Measurements from ENCODE around the gene COA1. TPM values are rescaled to one million over a fixed set of nuclear protein-coding genes. Genes with fewer than 3 reads are reported as not detected.
"Not testable (repeated sequence)": the region's sequence is repeated elsewhere in the genome, so short reads cannot be mapped to it uniquely, and the experiment has no call there.

The COA1 gene
- total and polyA plus RNA-seq, 2 experiments from 2014 or later = 152 to 220 TPM

DNA sequence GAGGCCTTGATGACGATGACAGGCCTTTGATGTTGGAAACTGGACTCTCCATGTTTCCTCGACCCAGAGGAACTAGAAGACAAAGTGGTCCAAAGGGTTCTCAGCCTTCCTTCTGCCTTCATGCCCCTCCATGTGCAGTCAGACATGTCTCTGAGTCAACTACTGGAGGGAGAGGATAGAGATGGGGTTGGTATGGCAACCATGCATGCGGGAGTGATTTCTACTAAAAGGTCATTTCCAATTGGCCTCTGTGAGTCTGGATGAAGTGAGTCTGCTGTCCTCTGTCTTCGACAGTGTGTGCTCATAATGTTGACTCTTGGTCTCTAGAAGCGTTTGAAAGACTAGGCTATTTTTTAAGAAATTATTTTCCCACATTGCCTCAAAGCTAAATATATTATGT, 117.2 kb downstream of the COA1 start:
- Histone ChIP-seq H3K36me3 (peaks cover 11% of the 10 kb centered on the region), H3K9me3 (ENCODE audit: low read depth) (no peaks in the 10 kb centered on the region), H3K27ac (no peak overlapping the region), H3K4me3 (no peak overlapping the region), H3K27me3 (no peaks in the 10 kb centered on the region), H3K4me1 (ENCODE audit: low read depth) (no peaks in the 10 kb centered on the region)
- no peak for DNase-seq (ENCODE audit: low read depth in 1 of 2, low spot score in 1 of 2)
- TF ChIP-seq, protein P1, sequence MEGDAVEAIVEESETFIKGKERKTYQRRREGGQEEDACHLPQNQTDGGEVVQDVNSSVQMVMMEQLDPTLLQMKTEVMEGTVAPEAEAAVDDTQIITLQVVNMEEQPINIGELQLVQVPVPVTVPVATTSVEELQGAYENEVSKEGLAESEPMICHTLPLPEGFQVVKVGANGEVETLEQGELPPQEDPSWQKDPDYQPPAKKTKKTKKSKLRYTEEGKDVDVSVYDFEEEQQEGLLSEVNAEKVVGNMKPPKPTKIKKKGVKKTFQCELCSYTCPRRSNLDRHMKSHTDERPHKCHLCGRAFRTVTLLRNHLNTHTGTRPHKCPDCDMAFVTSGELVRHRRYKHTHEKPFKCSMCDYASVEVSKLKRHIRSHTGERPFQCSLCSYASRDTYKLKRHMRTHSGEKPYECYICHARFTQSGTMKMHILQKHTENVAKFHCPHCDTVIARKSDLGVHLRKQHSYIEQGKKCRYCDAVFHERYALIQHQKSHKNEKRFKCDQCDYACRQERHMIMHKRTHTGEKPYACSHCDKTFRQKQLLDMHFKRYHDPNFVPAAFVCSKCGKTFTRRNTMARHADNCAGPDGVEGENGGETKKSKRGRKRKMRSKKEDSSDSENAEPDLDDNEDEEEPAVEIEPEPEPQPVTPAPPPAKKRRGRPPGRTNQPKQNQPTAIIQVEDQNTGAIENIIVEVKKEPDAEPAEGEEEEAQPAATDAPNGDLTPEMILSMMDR (IDR thresholded peaks at IDR 0.05; ENCODE audit: low read depth, low read length) = no peak

DNA sequence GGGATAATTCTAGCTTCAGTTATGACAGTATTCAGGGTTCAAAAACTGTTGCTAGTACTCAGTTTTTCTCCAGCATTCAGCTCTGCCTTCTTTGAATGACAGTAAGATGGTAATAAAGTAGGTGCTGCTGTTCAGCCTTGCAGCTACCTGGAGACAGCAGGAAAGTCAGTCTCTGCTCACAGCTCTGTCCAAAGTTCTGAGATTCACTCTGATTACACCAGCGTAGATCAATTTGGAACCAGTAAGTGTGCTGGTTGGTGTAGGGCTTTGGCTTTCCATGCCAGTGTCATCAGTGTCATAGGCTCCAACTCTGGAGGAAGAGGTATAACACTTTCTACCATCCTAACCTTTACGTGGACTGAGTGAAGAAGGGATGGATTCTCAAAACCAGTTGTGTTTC, 120.2 kb downstream of the COA1 start:
- DNase-seq (ENCODE audit: low read depth in 1 of 2, low spot score in 1 of 2) = no peak
- H3K27ac ChIP-seq = no peak overlapping the region
- H3K4me3 ChIP-seq = no peak overlapping the region
- H3K4me1 ChIP-seq (ENCODE audit: low read depth) = no peaks in the 10 kb centered on the region
- peaks cover 11% of the 10 kb centered on the region for H3K36me3 ChIP-seq
- TF ChIP-seq, protein P1 (IDR thresholded peaks at IDR 0.05; ENCODE audit: low read depth, low read length) = no peak
- H3K9me3 ChIP-seq (ENCODE audit: low read depth) = no peaks in the 10 kb centered on the region
- no peaks in the 10 kb centered on the region for H3K27me3 ChIP-seq

DNA sequence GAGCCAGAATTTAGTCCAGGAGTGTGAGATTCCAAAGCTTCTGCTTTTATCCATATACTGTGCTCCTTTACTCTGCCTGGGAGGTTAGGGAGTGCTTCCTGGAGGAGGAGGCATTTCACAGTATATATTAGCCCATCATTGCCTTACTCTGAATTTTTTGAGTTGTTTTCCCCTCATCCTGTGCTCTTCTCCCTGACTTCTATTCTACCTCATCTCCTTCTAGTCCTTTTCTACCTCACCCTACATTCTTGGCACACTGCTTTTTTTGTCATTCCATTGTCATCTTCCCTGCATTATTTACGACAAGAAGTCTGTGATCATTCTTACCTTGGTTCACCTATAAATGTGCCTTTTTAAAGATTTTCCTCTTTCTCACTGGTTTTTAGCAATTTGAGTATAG, 125.1 kb downstream of the COA1 start:
- TF ChIP-seq, protein P1 (IDR thresholded peaks at IDR 0.05; ENCODE audit: low read depth, low read length) = no peak
- Histone ChIP-seq H3K4me3 (no peak overlapping the region), H3K4me1 (ENCODE audit: low read depth) (no peaks in the 10 kb centered on the region), H3K36me3 (peaks cover 20% of the 10 kb centered on the region), H3K9me3 (ENCODE audit: low read depth) (no peaks in the 10 kb centered on the region), H3K27ac (no peak overlapping the region), H3K27me3 (no peaks in the 10 kb centered on the region)
- DNase-seq (ENCODE audit: low read depth in 1 of 2, low spot score in 1 of 2) = no peak

DNA sequence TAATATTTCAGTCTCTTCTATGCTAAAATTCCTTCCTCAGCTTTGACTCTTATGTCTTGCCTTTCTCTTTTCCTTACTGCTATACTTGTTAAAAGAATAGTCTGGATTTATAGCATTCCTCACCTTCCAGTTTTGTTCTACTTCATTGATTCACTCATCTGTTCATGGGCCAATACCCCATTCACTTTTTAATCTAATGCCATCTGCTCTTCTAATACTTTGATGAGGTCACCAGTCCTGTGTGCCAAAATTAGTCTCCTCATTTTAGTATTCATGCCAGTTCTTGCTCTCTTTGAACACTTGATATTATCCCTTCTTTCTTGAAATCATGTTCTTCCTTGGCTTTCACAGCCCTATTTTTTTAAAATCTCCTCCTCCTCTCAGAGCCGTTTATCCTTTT, 127.1 kb downstream of the COA1 start:
- Histone ChIP-seq H3K9me3 (ENCODE audit: low read depth) (no peaks in the 10 kb centered on the region), H3K36me3 (peaks cover 16% of the 10 kb centered on the region), H3K27ac (no peak overlapping the region), H3K4me3 (no peak overlapping the region), H3K27me3 (no peaks in the 10 kb centered on the region), H3K4me1 (ENCODE audit: low read depth) (no peaks in the 10 kb centered on the region)
- no peak for DNase-seq (ENCODE audit: low read depth in 1 of 2, low spot score in 1 of 2)
- TF ChIP-seq, protein P1 (IDR thresholded peaks at IDR 0.05; ENCODE audit: low read depth, low read length) = no peak

DNA sequence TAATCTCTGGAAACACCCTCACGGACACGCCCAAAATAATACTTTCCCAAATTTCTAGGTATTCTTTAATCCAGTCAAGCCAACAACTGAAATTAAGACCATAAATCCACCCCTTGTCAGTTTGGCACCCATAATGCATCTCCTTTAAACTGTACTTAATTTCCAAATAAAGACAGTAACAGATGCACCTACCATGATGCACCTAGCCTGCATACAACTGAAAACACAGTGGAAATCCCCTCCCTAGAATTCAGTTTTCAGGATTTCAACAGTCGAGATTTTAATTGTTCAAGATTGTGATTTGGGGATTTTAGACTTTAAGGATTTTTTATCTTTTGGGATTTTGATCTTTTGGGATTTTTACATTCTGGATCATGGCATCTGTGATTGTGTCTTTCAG, 129.3 kb downstream of the COA1 start:
- H3K36me3 ChIP-seq = peaks cover 25% of the 10 kb centered on the region
- H3K4me3 ChIP-seq = no peak overlapping the region
- no peaks in the 10 kb centered on the region for H3K4me1 ChIP-seq (ENCODE audit: low read depth)
- H3K27me3 ChIP-seq = no peaks in the 10 kb centered on the region
- no peak overlapping the region for H3K27ac ChIP-seq
- no peak for DNase-seq (ENCODE audit: low read depth in 1 of 2, low spot score in 1 of 2)
- no peaks in the 10 kb centered on the region for H3K9me3 ChIP-seq (ENCODE audit: low read depth)
- TF ChIP-seq, protein P1 (IDR thresholded peaks at IDR 0.05; ENCODE audit: low read depth, low read length) = no peak

DNA sequence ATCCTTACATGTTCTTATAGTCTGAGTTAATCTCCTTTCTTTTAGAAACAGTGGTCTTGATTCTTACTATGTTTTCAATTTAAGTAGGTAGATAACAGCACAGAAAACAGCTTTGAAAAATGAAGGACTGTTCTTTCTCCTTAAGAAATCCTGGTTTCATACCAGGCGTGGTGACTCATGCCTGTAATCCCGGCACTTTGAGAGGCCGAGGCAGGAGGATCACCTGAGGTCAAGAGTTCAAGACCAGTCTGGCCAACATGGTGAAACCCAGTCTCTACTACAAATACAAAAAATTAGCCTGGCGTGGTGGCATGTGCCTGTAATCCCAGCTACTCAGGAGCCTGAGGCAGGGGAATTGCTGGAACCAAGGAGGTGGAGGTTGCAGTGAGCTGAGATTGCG, 132.9 kb downstream of the COA1 start:
- H3K36me3 ChIP-seq = peaks cover 24% of the 10 kb centered on the region
- H3K4me1 ChIP-seq (ENCODE audit: low read depth); H3K9me3 ChIP-seq (ENCODE audit: low read depth); H3K27ac ChIP-seq; H3K4me3 ChIP-seq; DNase-seq (ENCODE audit: low read depth in 1 of 2, low spot score in 1 of 2); H3K27me3 ChIP-seq: not testable (repeated sequence)
